Common myeloid progenitor, CD34-positive (primary cell): ENCODE results near the gene SMYD1.
"Not testable (repeated sequence)": the region's sequence is repeated elsewhere in the genome, so short reads cannot be mapped to it uniquely, and the experiment has no call there.

Source experiments
- CTCF ChIA-PET: fragments of 350-600 bp; sonication (Branson Sonifier 250); formaldehyde crosslinking; loops from one replicate; lab custom pipeline; 2021; ENCODE audit warnings: antibody characterized with exemption; lab: Charles Lee
- POLR2A ChIA-PET: fragments of 350-600 bp; sonication (Branson Sonifier 250); formaldehyde crosslinking; loops from one replicate; lab custom pipeline; 2021; ENCODE audit warnings: antibody characterized with exemption; lab: Charles Lee
- DNase-seq, 3 donors: peaks; one replicate each; pipeline versions ENCODE4 v3.0.0 to v3.0.0-alpha.2; 2013
- H3K27ac ChIP-seq, 2 experiments: 1 replicate in 1 of 2; 2 replicates in 1 of 2; pipeline ENCODE4 v1.7.0; 2013; ENCODE audit warnings: inconsistent platforms in 2 of 2, low read length in 2 of 2, mild to moderate bottlenecking in 2 of 2, low read depth in 1 of 2, moderate library complexity in 1 of 2; ENCODE audit not compliant: severe bottlenecking in 2 of 2, insufficient read depth in 1 of 2, poor library complexity in 1 of 2
- H3K27me3 ChIP-seq, 5 experiments: replicated peaks in 2 of 5; 1 replicate in 3 of 5; 2 replicates in 2 of 5; pipeline versions ENCODE4 v1.6.1 to v1.7.0; 2013; ENCODE audit warnings: low read length in 4 of 5, mild to moderate bottlenecking in 2 of 5, moderate library complexity in 2 of 5, inconsistent platforms in 1 of 5; ENCODE audit not compliant: insufficient read depth in 5 of 5, control insufficient read depth in 4 of 5
- H3K36me3 ChIP-seq, 4 experiments: 1 replicate in 2 of 4; 2 replicates in 2 of 4; pipeline versions ENCODE4 v1.6.1 to v1.7.0; 2013; ENCODE audit warnings: low read length in 3 of 4, control low read depth in 1 of 4, mild to moderate bottlenecking in 1 of 4; ENCODE audit not compliant: control insufficient read depth in 4 of 4, insufficient read depth in 4 of 4
- H3K4me1 ChIP-seq, 4 experiments: 1 replicate in 3 of 4; 2 replicates in 1 of 4; pipeline versions ENCODE4 v1.6.1 to v1.7.1; 2013; ENCODE audit warnings: low read length in 3 of 4, mild to moderate bottlenecking in 3 of 4, control low read depth in 1 of 4, inconsistent platforms in 1 of 4, moderate library complexity in 1 of 4; ENCODE audit not compliant: control insufficient read depth in 4 of 4, insufficient read depth in 4 of 4; ENCODE audit errors: control extremely low read depth in 1 of 4
- H3K4me3 ChIP-seq, 7 experiments: 1 replicate in 4 of 7; 2 replicates in 3 of 7; pipeline versions ENCODE4 v1.5.1 to v1.7.0; 2013; ENCODE audit warnings: mild to moderate bottlenecking in 7 of 7, low read length in 6 of 7, moderate library complexity in 6 of 7, inconsistent platforms in 2 of 7, low read depth in 2 of 7, control low read depth in 1 of 7; ENCODE audit not compliant: insufficient read depth in 4 of 7, control insufficient read depth in 1 of 7; ENCODE audit errors: extremely low read depth in 1 of 7
- H3K9me3 ChIP-seq, 5 experiments: 1 replicate in 4 of 5; 2 replicates in 1 of 5; pipeline versions ENCODE4 v1.6.1 to v1.7.1; 2013; ENCODE audit warnings: low read length in 4 of 5, mild to moderate bottlenecking in 2 of 5, inconsistent platforms in 1 of 5, low read depth in 1 of 5, moderate library complexity in 1 of 5; ENCODE audit not compliant: control insufficient read depth in 4 of 5, insufficient read depth in 2 of 5; ENCODE audit errors: control extremely low read depth in 1 of 5
- WGBS: methylation state at CpG from one replicate; pipeline ENCODE4 v1.1.5; 2013; ENCODE audit not compliant: insufficient coverage; 5-methylcytosine and 5-hydroxymethylcytosine counted together

The SMYD1 gene

DNA sequence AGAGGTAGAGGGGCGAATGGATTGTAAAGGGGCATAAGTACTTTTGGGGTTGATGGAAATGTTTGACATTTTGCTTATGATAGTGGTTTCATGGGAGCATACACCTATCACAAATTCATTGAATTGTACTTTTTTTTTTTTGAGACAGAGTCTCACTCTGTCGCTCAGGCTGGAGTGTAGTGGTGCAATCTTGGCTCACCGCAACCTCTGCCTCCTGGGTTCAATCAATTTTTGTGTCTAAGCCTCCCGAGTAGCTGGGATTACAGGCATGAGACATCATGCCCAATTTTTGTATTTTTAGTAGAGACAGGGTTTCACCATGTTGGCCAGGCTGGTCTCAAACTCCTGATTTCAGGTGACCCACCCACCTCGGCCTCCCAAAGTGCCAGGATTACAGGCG, 22.1 kb upstream of the SMYD1 start:
- H3K4me3 ChIP-seq, H3K4me1 ChIP-seq, DNase-seq, H3K9me3 ChIP-seq, POLR2A ChIA-PET, H3K27ac ChIP-seq, H3K27me3 ChIP-seq: not testable (repeated sequence)
- H3K36me3 ChIP-seq: peaks cover 0 to 12% (median 2%) of the 10 kb centered on the region in 4 experiments
- 100% methylated on average over 3 of the region's 6 CpGs for WGBS
- CTCF ChIA-PET: interaction anchor here (1.5 to 2.8 kb wide), 2 partner anchors 15 to 20 kb away, joined by 4 to 12 read pairs; no protein-coding TSS in a partner anchor

DNA sequence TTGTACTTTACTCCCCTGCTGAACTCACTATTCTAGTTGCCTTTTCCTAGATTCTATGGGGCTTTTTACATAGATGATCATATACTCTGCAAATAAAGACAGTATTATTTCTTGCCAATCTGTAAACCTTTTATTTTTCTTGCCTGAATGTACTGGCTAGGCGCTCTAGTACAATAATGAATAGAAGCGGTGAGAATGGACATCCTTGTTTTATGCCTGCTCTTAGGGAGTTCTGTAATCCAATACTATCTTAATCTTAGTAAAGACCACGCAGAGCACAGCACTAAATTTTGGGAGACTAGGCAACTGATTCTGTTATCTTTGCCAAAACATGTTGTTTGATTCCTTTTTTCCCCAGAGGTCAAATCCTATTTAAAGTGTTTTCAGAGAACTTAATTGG, 19.1 kb upstream of the SMYD1 start:
- Histone ChIP-seq H3K27me3 (no peaks in the 10 kb centered on the region), H3K4me3 (no peak overlapping the region), H3K36me3 (peaks cover 0 to 12% (median 3%) of the 10 kb centered on the region in 4 experiments), H3K27ac (no peak overlapping the region), H3K9me3 (no peaks in the 10 kb centered on the region), H3K4me1 (peaks cover 7 to 20% (median 11%) of the 10 kb centered on the region in 4 experiments)
- 95% methylated on average over 3 of the region's 3 CpGs for WGBS
- no peak for DNase-seq
- ChIA-PET POLR2A (no interaction called here), CTCF (interaction anchor here (1.2 to 2.8 kb wide), 2 partner anchors 12 to 51 kb away, joined by 3 to 12 read pairs; no protein-coding TSS in a partner anchor)

GRCh38 chr2:88049622-88050021, 18.0 kb upstream of the SMYD1 start:
- CTCF ChIA-PET: interaction anchor here (1.4 to 1.6 kb wide), 2 partner anchors 10 to 11 kb away, joined by 4 read pairs; no protein-coding TSS in a partner anchor
- DNase-seq: no peak
- POLR2A ChIA-PET: no interaction called here
- H3K27me3 ChIP-seq: no peaks in the 10 kb centered on the region
- H3K36me3 ChIP-seq: peaks cover 0 to 12% (median 3%) of the 10 kb centered on the region in 4 experiments
- H3K4me3 ChIP-seq: no peak overlapping the region
- no CpG with 5 or more reads among the region's 1 CpG for WGBS
- no peaks in the 10 kb centered on the region for H3K9me3 ChIP-seq
- peaks cover 18 to 28% (median 22%) of the 10 kb centered on the region in 4 experiments for H3K4me1 ChIP-seq
- H3K27ac ChIP-seq: no peak overlapping the region

DNA sequence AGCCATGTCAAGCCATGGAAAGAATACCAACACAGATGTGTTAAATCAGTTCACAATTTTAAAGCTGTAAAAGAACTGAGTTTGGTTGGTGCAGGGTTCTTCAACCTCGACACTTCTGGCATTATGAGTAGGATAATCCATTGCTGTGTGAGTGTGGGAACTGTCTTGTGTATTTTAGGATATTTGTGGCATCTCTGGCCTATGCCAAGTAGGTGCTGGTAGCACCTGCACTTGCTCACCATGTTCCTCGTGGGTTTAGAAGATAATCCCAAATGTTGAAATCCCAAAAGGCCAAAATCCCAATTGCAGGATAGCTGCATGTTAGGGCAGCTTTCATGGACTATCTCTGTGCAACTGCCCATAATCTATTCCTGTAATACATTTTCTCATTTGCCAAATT, 15.8 kb upstream of the SMYD1 start:
- H3K9me3 ChIP-seq: no peaks in the 10 kb centered on the region
- no peak overlapping the region for H3K4me3 ChIP-seq
- no peak overlapping the region for H3K27ac ChIP-seq
- peaks cover 22 to 37% (median 32%) of the 10 kb centered on the region in 4 experiments for H3K4me1 ChIP-seq
- POLR2A ChIA-PET: no interaction called here
- WGBS: 90% methylated on average over 2 of the region's 2 CpGs
- CTCF ChIA-PET: interaction anchor here (1.2 to 1.6 kb wide), 2 partner anchors 9 to 14 kb away, joined by 4 read pairs; no protein-coding TSS in a partner anchor
- DNase-seq: no peak
- H3K27me3 ChIP-seq: no peaks in the 10 kb centered on the region
- peaks cover 0 to 9% (median 3%) of the 10 kb centered on the region in 4 experiments for H3K36me3 ChIP-seq

- H3K36me3 ChIP-seq: peaks cover 0 to 9% (median 3%) of the 10 kb centered on the region in 4 experiments
- H3K4me1 ChIP-seq: peaks cover 22 to 37% (median 32%) of the 10 kb centered on the region in 4 experiments
- no peaks in the 10 kb centered on the region for H3K9me3 ChIP-seq
- POLR2A ChIA-PET: interaction anchor here (0.6 kb wide), 1 partner anchor 49 kb away, joined by 3 read pairs; no protein-coding TSS in a partner anchor
- no peak overlapping the region for H3K27ac ChIP-seq
- CTCF ChIA-PET: no interaction called here
- peak overlapping the region in 2 of 7 experiments; percentile 3 to 17 for H3K4me3 ChIP-seq
- H3K27me3 ChIP-seq: no peaks in the 10 kb centered on the region
- peak in 1 of 3 donors; percentile 26 for DNase-seq
- WGBS: 0% methylated on average over 1 of the region's 1 CpG
Observed at GRCh38 chr2:88053296-88053695, 14.3 kb upstream of the SMYD1 start.

DNA sequence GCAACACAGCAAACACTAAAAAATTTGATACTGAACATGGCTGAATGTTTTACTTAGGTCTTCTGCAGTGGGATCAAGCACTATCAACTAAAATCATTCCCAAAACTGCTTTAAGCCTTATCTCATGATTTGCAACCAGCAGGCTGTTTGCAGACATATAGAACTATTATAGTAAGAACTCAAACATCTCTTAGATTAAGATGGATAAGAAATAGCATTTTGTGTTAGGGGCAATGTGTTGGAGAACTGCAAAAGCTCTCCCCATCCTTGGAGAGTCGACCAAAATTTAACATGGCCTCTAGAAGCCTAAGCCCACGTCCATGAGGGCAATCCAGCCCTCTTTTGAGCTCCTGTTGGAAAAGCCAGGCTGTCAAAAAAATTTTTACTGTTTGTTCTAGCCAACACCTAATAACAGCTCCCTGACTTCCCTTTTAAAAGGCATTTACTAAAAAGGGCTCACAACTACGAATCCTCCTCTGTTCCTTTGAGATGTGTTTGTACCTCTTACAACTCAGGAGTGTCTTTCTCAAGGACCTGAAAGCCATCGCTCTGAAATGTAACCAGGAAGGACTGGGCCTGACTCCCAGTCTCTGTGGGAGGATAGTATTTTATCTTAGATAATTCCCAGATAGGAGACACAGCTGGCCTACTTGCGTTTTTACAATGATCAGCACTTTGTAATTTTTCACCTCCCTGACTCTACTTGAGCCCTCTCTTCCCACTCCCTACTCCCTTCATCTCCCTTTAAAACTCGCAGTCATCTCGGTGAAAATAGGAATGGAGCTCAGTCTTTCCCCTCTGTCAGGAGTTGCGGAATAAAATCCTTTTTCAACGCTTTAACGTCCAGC, 13.5 kb upstream of the SMYD1 start:
- Histone ChIP-seq H3K27ac (peak overlapping the region; percentile 91 to 94), H3K4me1 (peaks cover 22 to 37% (median 32%) of the 10 kb centered on the region in 4 experiments), H3K9me3 (no peaks in the 10 kb centered on the region), H3K4me3 (peak overlapping the region; percentile 89 to 98 (median 93)), H3K36me3 (peaks cover 0 to 9% (median 1%) of the 10 kb centered on the region in 4 experiments), H3K27me3 (no peaks in the 10 kb centered on the region)
- peak in 1 of 3 donors; percentile 22 for DNase-seq
- ChIA-PET POLR2A (interaction anchor here (0.6 to 2.3 kb wide), 2 partner anchors 38 to 638 kb away, joined by 3 to 13 read pairs; partner anchors contain the start of gene RNU2-63P), CTCF (interaction anchor here (1.1 to 1.5 kb wide), 3 partner anchors 14 to 38 kb away, joined by 3 to 6 read pairs (median 3); partner anchors contain the start of gene RNU2-63P)
- WGBS: 59% methylated on average over 9 of the region's 10 CpGs
